GM19395 (cell line): ENCODE results near the gene PPM1B.
"Not testable (repeated sequence)": the region's sequence is repeated elsewhere in the genome, so short reads cannot be mapped to it uniquely, and the experiment has no call there.

Source experiments
- ATAC-seq: cut with Tn5 transposase; IDR thresholded peaks from one replicate; pipeline ENCODE4 v1.9.1; 2021; ENCODE audit warnings: mild to moderate bottlenecking, moderate library complexity; ENCODE audit not compliant: unreplicated experiment

Gene PPM1B

DNA sequence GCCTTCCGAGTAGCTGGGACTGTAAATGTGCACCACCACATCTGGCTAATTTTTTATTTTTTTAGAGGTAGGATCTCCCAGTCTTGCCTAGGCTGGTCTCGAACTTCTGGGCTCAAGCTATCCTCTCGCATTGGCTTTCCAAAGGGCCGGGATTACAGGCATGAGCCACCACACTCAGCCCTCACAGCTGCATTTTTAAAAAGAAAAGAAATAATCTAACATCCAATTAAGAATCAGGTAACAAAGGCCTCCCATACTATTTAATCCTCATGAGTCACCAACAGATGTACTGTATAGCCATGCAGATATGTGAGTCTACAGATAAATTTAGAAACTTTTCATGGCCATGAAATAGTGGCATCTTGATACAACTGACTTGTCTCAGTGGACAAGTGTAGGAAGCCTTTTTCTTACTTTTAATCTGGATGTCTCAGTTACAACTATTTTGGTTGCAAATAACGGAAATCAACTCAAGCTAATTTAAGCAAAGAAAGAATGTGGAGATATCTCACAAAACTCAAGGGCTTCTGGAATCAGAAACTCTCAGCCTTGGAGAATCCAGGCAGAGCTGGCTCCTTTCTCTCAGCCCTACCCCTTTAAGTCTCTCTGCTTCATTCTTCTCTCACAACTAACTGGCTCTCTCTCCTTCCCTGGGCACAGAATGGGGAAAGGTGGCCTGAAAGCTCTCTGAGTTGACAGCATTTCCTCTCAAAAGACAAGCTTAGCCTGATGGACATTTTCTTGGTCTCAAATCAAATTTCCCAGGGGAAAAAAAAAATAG, 12.8 kb upstream of the PPM1B start:
- ATAC-seq: no peak

DNA sequence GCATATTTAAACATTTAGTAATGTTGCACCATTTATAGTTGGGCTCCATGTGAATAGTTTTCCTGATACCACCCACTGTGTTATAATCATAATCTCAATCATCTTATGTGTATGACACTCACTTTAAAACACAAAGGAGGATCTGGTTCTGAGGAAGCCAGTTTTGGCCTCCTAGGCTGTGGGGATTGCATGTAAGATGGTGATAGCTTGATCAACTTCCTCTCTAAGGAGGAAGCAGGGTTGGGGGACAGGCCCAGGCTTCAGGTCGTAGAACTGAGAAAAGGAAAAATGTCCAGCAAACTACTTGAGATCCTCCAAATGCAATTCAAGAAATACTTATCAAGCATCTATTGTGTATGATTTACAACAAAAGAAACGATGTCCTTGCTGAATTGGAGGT, 4.9 kb upstream of the PPM1B start:
- no peak for ATAC-seq

DNA sequence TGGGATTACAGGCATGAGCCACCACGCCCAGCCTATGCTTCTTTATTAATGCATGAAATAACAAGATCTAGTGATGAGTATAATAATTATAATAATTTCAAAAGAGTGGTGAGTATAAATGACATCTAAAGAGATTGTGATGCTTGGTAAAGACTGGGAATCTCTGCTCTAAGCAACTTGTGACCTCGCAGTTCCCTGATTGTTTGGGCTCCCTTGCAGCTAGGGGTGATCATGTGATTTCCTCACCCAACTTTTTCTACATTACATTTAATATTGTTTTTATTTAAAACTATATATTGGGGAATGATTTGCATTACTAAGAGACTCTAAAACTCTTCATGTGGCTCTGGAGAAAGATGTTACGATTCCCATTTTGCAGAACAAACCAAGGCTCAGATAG, 4.1 kb upstream of the PPM1B start:
- ATAC-seq: no peak

DNA sequence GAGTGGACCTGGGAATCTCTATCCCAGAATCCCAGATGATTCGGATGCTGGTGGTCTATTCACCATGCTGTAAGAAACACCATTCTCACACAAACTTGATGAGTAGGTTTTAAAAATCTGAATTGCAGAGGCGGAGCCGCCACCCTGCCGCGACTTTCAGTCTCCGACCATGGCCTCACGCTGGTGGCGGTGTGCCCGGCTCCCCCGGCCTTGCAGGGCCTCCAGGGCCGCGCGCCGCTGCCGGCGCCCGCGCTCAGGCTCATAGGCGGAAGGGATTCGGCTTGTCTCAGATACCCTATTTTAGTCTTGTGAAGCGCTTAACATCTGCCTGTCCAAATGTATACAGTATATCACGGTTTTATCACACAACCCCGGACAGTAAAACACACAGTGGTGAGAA, 2.6 kb upstream of the PPM1B start:
- ATAC-seq: no peak

DNA sequence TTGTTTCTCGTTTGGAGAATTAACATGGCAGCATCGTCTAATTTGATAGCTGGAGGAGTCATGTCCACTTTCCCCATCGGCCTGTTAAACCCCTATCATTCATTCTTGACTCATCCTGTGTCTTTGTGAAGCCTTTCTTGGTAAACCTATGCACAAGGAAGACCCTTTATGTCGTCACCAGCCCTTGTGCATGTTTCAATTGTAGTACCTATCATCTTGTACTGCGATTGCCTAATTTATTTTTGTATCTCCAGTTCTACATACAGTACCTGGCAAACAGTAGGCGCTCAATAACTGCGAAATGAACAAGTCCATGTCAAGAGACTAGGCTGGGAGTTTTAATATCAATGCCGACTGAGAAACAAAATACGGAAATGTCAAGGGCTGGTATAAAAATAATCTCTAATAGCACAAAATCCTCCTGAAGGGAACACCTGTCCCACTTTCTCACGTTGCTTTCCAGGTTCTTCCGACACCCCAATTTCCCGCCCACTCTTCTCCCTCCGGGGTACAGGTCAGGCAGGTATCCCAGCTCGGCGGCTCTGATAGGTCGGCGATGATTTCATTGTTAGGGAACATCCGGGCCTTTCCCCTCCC, 1.3 kb upstream of the PPM1B start:
- ATAC-seq: no peak

DNA sequence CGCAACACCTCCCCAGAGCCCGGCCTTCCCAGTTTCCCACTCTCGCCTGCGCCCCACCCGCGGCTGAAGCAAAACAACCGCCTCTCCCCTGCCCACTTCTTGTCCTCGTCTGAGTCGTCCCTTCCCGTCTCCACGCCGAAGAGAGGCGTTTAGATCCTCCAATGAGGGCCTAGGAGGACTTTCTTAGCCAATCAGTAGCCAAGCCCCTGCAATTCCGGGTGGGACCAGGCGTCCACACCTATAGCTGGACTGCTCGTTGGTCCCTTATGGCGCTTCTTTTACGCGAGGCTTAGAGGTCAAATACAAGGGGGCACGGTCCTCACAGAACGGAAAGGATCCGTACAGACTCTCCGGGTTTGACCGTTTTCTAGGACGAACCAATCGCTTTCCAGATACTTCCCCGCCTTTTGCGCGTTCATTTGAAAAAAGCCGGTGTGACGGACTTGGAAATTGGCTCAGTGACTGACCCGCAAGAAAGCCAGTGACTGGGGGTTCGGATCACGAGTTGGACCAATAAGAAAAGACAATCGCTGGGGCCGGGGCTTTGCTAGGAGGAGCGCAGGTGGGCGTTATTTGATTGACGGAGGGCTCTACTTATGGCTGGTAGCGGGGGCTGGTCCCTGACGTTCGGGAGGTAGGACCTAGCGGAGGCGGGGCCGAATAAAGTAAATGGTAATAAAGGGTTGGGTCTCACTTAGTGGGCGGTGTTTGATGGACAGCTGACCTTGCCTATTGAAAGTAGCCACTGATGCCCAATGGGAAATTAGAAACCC, 581 bp upstream of the PPM1B start:
- peak; percentile 81 for ATAC-seq

DNA sequence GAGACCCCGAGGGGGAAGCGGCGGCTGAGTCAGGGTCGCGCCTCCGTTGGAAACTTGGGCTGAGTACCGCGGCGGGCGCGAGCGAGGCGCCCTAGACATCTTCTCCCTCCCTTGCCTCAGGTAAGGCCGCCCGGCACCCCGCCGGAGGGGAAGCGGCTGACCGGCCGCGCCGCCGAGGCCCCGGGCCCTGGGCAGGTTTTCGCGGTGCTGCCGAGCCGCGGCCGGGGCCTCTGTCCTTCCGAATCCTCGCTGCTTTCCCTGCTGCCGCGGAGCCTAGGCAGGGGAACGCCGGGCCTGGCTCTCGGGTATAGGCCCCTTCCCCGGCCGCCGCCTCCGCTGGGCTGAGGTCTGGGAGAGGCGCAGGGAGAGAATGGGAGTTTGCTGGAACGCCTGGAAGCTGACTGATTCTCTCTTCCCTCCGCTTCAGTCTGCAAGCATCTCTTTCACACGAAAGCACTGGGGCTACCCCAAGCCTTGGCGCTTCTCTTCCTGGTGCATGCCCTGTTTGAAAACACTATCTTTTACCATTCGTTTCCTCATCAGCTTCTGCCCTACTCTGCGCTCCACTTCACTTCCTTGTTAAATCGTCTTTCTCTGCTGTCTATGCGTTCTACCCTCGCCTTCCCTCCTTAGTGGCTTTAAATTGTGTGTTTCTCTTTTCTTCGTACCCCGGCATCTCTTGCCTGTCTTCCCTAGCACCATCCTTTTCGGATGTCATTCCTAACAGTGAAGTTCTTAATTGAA, 652 bp downstream of the PPM1B start:
- peak; percentile 24 for ATAC-seq

DNA sequence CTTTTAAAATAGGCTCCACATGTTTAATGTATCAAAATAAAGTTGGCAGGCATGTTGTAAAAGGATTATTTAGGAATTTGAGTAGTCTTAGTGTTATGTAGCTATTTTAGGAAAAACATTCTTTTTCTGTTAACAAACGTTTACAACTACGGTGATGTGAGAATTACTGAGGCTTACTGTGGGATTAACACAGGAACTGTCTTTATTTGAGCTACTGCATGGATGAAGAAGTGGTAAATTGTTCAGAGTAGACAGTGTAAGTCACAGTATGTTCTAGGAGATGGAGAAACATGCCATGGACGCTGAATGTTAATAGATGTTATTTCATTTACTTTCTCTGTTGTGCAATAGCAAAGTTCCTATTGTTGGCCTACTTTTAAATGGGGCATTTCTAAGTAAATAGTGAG, 1.6 kb downstream of the PPM1B start:
- ATAC-seq: no peak

DNA sequence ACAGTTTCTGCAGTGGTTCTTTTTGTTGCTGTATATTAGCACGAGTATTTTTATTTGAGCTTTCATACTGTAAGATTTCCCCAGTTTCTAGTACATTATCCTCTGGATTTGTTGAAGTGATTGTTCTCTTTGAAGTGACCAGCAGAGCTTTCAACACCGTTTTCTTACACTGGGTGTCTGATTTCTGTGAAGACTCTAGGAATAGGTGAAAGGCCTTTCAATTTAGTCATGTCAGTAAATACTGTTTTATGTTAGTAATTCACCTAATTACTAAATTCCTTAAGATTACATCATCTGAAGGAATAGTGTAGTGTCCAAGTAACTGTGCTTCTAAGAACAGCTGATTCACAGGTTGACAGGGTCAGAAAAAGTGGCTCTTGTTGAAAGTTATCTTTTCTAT, 2.3 kb downstream of the PPM1B start:
- no peak for ATAC-seq

DNA sequence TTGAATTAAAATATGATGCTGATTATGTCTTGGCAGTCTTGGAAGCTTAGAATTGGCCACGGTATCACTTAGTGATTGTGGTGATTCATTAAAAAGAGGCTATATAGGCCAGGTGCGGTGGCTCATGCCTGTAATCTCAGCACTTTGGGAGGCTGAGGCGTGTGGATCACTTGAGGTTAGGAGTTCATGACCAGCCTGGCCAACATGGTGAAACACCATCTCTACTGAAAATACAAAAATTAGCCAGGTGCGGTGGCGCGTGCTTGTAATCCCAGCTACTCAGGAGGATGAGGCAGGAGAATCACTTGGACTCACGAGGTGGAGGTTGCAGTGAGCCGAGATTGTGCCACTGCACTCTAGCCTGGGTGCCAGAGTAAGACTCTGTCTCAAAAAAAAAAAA, 2.8 kb downstream of the PPM1B start:
- not testable (repeated sequence) for ATAC-seq

DNA sequence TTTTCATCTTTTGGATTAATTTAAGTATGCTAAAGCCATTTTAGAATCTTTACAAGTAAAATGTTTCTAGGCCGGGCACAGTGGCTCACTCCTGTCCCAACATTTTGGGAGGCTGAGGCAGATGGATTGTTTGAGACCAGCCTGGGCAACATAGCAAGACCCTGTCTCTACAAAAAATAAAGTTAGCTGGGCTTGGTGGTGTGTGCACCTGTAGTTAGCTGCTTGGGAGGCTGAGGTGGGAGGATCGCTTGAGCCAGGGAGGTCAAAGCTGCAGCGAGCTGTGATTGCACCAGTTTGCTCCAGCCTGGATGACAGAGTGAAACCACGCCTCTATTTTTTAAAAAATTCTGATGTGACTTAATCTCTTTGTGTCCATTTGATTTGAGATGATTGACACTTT, 3.9 kb downstream of the PPM1B start:
- no peak for ATAC-seq

DNA sequence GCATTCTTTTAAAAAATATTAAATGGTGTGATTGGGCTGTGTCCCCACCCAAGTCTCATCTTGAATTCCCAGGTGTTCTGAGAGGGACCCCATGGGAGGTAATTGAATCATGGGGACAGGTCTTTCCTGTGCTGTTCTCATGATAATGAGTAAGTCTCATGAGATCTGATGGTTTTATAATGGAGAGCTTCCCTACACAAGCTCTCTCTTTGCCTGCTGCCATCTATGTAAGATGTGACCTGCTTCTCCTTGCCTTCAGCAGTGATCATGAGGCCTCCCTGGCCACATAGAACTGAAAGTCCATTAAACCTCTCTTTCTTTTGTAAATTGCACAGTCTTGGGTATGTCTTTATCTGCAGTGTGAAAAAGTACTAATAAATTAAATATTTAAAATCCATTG, 10.3 kb downstream of the PPM1B start:
- ATAC-seq: no peak

DNA sequence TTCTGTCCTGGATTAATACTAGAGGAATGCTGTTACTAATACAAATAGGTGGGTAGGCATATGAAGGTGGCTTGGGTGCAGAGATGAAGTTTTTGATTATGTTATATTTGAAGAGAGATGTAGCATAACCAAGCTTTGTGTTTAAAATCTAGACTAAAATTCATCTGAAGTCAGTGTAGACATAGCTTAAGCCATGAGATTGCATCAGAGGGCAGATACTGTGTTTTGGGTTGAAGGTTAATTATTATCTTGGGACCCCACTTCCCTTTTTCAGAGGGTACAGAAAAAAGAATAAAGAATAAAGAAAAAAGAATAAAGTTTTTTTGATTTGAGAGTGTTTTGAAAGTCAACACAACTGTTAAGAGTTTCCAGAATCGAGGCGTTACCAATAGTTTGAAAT, 13.0 kb downstream of the PPM1B start:
- no peak for ATAC-seq

DNA sequence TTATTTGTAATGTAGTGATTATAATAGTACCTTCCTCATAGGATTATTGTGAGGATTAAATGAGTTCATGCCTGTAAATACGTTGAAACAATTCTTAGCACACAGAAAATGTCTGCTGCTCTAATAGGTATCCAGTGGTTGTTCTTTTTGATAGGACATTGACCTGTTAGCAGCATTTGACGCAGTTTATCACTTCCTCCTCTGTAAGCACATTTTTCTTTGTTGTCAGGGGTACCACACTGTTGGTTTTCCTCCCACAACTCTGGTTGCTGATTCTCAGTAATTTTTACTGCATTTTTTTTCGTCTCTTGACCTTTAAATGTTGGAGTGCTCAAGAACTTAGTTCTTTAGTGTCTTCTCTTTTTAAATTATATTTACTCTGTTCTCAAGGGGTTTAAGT, 15.4 kb downstream of the PPM1B start:
- no peak for ATAC-seq

DNA sequence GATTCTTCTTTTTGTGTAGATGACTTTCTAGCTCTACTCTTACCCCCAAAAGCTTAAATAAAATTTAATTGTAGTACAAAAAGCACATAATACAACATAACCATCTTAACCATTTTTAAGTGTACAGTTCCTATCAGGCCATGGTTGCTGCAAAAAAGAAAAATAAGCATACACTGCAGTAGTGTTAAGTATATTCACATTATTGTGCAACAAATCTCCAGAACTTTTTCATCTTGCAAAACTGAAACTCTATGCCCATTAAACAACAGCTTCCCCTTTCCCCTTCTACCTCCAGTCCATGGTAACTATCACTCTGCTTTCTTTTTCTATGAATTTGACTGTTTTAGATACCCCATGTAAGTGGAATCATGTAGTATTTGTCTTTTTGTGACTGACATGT, 18.1 kb downstream of the PPM1B start:
- no peak for ATAC-seq

DNA sequence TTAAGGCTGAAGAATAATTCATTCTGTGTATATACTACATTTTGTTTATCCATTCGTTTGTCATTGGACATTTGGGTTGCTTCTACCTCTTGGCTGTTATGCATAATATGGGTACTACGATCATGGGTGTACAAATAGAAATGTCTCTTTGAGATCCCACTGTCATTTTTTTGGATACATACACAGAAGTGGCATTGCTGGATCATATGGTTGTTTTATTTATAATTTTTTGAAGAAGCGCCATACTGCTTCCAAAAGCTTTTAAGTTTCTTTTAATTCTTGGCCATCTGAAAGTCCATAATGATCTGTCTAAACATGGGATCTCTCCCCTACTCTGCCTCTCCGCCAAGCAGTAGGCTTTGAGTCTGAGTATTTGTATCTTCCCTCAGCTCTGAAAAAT, 18.6 kb downstream of the PPM1B start:
- no peak for ATAC-seq

DNA sequence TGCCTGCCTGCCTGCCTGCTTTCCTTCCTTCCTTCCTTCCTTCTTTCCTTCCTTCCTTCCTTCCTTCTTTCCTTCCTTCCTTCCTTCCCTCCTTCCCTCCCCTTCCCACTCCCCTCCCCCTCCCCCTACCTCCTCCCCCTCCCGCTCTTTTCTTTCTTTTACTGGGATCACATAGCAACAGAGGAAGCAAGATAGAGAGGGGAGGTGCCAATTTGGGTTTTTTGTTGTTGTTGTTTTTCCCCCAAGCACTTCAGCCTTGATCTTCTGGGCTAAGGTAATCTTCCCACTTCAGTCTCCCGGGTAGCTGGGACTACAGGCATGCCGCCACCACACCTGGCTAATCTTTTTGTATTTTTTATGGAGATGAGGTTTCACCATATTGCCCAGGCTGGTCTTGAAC, 20.0 kb downstream of the PPM1B start:
- no peak for ATAC-seq

DNA sequence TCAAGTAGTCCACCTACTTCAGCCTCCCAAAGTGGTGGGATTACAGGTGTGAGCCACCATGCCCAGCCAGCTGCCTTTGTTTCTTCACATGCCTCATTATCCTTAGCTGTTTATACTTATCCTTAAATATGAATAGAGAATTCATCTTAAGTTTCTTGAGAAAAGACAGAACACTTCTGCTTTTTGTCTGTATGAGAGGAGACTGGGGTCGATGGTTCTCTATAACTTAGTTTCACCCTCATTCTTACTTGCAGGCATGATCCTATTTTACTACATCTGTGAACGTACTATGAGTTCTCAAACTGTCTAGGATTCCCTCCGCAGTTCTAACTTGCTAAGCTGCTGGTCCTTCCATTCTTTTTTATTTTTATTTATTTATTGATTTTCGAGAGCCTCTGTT, 20.4 kb downstream of the PPM1B start:
- ATAC-seq: no peak

DNA sequence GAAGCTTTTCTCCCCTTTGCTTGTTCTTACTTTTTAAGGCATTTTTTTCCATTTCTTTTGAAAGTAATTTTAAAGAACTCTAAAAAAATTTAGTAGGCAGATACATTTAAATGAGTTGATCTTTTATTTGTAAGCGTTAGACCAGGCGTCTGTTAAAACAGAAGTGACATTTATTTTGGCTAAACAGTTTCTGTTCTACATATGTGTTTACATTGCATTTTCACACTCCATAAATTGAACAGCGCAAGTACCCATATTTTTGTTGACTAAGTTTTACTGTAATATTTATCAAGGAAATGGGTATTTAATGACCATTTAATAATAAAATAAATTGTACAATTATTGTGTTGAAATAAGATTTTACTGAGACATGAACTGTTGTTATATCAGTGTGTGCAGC, 21.9 kb downstream of the PPM1B start:
- ATAC-seq: no peak

DNA sequence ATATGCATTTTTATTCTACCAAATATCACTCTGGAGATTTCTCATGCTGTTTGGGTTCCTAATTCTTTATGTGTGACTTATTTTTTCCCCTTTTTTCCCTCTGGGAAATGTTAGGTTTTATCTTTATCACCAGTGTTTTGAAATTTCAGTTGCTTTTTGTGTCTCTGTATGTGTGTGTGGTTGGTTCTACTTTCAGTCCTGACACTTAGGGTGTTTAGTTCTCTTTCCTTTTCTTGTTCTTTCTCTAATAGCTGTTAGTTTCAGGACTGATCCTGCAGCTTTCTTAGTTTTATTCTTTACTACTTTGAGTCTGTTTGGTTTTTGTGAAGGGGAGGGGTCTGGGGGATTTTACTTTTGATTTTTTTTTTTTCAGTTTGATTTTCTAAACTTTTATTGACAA, 23.1 kb downstream of the PPM1B start:
- ATAC-seq: peak; percentile 94

DNA sequence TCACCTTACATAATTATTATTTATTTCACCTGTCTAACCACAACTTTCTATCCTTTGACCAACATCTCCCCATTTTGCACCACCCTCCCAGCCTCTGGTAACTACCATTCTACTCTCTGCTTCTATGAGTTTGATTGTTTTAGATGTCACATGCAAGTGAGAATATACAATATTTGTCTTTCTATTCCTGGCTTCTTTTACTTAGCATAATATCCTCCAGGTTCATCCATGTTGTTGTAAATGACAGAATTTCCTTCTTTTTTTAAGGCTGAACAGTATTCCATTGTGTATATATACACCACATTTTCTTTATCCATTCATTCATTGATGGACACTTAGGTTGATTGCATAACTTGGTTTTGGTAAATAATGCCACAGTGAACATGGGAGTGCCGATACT, 24.0 kb downstream of the PPM1B start:
- ATAC-seq: no peak
